HCT116 (cell line): ENCODE results near the gene INPP4A. TPM values are rescaled to one million over a fixed set of nuclear protein-coding genes. Genes with fewer than 3 reads are reported as not detected.

Source experiments
- ATAC-seq: fragments of 200-7000 bp; cut with Tn5 transposase; 2 replicates; pipeline ENCODE4 v1.9.1; 2020; ENCODE audit warnings: mild to moderate bottlenecking, moderate library complexity
- BruUV-seq: library from RNA; stranded (reverse); fragments of 400-500 nt; replicated peaks from 2 replicates; lab custom pipeline; 2021; lab: Mats Ljungman, UMichigan
- CTCF ChIA-PET: fragments of 300-600 bp; sonication (Branson Sonifier 250); formaldehyde crosslinking; loops from one replicate; lab custom pipeline; 2021; ENCODE audit warnings: antibody characterized with exemption; lab: Charles Lee
- POLR2A ChIA-PET: fragments of 300-600, 350-600 bp; sonication (Branson Sonifier 250); formaldehyde crosslinking; loops from one replicate; lab custom pipeline; 2021; ENCODE audit warnings: antibody characterized with exemption; lab: Charles Lee
- RAD21 ChIA-PET, 2 experiments: fragments of 300-600 bp; sonication (Branson Sonifier 250); formaldehyde crosslinking; loops; one replicate each; lab custom pipeline; 2023; ENCODE audit warnings: low total read pairs in 2 of 2; ENCODE audit not compliant: uncharacterized antibody in 2 of 2, unreplicated experiment in 2 of 2, low non-redundant PET in 1 of 2; lab: Charles Lee
- DNase-seq: peaks from one replicate; pipeline ENCODE4 v3.0.0-alpha.2; 2010; ENCODE audit warnings: low read depth, low spot score
- H2AFZ ChIP-seq: fragments of 200-600 bp; shearing (Covaris generic), sonication (generic); 2 replicates; pipeline ENCODE4 v1.6.1; 2017; ENCODE audit warnings: low read depth, mixed run types, mixed read lengths, antibody characterized with exemption, low read length; ENCODE audit not compliant: poor library complexity, severe bottlenecking
- H3K27ac ChIP-seq: 2 replicates; pipeline ENCODE4 v1.5.1; 2012; ENCODE audit warnings: low read depth, low read length
- H3K27me3 ChIP-seq: fragments of 200-600 bp; sonication (generic); 2 replicates; pipeline ENCODE4 v1.6.1; 2016; ENCODE audit warnings: mixed run types, low read length, mixed read lengths; ENCODE audit not compliant: insufficient read depth
- H3K36me3 ChIP-seq, 2 experiments: fragments of 200-500 bp in 1 of 2; fragments of 200-600 bp in 1 of 2; sonication (Bioruptor generic) in 1 of 2; sonication (generic) in 1 of 2; 2 replicates each; pipeline versions ENCODE4 v1.5.1 to v1.6.1; 2014 to 2016; ENCODE audit warnings: low read length in 2 of 2, inconsistent platforms in 1 of 2, mixed read lengths in 1 of 2, mixed run types in 1 of 2; ENCODE audit not compliant: insufficient read depth in 2 of 2, control insufficient read depth in 1 of 2
- H3K4me1 ChIP-seq, 2 experiments: fragments of 200-600 bp in 1 of 2; sonication (generic) in 1 of 2; 2 replicates each; pipeline versions ENCODE4 v1.5.1 to v1.6.1; 2012 to 2017; ENCODE audit warnings: low read length in 2 of 2, inconsistent platforms in 1 of 2, mild to moderate bottlenecking in 1 of 2, mixed read lengths in 1 of 2, mixed run types in 1 of 2, moderate library complexity in 1 of 2; ENCODE audit not compliant: insufficient read depth in 2 of 2, control insufficient read depth in 1 of 2
- H3K4me2 ChIP-seq: fragments of 200-600 bp; sonication (generic); 2 replicates; pipeline ENCODE4 v1.6.1; 2017; ENCODE audit warnings: mixed run types, low read length, mixed read lengths
- H3K4me3 ChIP-seq, 2 experiments: fragments of 200-600 bp in 1 of 2; sonication (generic) in 1 of 2; replicated peaks in 1 of 2; 2 replicates each; pipeline ENCODE4 v1.5.1; 2011 to 2016; ENCODE audit warnings: low read length in 2 of 2, control low read depth in 1 of 2, low read depth in 1 of 2, mild to moderate bottlenecking in 1 of 2, mixed read lengths in 1 of 2, mixed run types in 1 of 2
- H3K79me2 ChIP-seq: fragments of 200-600 bp; sonication (generic); 2 replicates; pipeline ENCODE4 v1.6.1; 2017; ENCODE audit warnings: mild to moderate bottlenecking, mixed run types, low read length, moderate library complexity, mixed read lengths; ENCODE audit not compliant: insufficient read depth
- H3K9ac ChIP-seq: fragments of 200-600 bp; sonication (generic); 2 replicates; pipeline ENCODE4 v1.6.1; 2016; ENCODE audit warnings: low read length, mixed read lengths
- H3K9me2 ChIP-seq: fragments of 200-600 bp; sonication (generic), shearing (Covaris generic); 2 replicates; pipeline ENCODE4 v1.6.1; 2017; ENCODE audit warnings: mixed run types, mild to moderate bottlenecking, moderate library complexity; ENCODE audit not compliant: insufficient read depth
- H3K9me3 ChIP-seq, 2 experiments: fragments of 200-500 bp in 1 of 2; fragments of 200-600 bp in 1 of 2; sonication (Bioruptor generic) in 1 of 2; sonication (generic) in 1 of 2; 2 replicates each; pipeline ENCODE4 v1.6.1; 2014 to 2017; ENCODE audit warnings: low read length in 2 of 2, mixed read lengths in 2 of 2, inconsistent platforms in 1 of 2, low read depth in 1 of 2, mild to moderate bottlenecking in 1 of 2, mixed run types in 1 of 2, moderate library complexity in 1 of 2; ENCODE audit not compliant: control insufficient read depth in 1 of 2, insufficient read depth in 1 of 2
- H4K20me1 ChIP-seq: fragments of 200-600 bp; sonication (generic), shearing (Covaris generic); 2 replicates; pipeline ENCODE4 v1.6.1; 2017; ENCODE audit warnings: mixed run types, mild to moderate bottlenecking, moderate library complexity; ENCODE audit not compliant: insufficient read depth
- ATF3 ChIP-seq: IDR thresholded peaks from 2 replicates; pipeline ENCODE4 v1.6.1; 2012
- CBX3 ChIP-seq: IDR thresholded peaks from 2 replicates; pipeline ENCODE4 v1.6.1; 2012; ENCODE audit warnings: low read depth
- CEBPB ChIP-seq: IDR thresholded peaks from 2 replicates; pipeline ENCODE4 v1.6.1; 2012; ENCODE audit warnings: low read depth
- FOSL1 ChIP-seq: IDR thresholded peaks from 2 replicates; pipeline ENCODE4 v1.6.1; 2012; ENCODE audit warnings: low read depth
- JUND ChIP-seq: IDR thresholded peaks from 2 replicates; pipeline ENCODE4 v1.6.1; 2012
- MAX ChIP-seq: IDR thresholded peaks from 2 replicates; pipeline ENCODE4 v1.6.1; 2012
- RAD21 ChIP-seq: IDR thresholded peaks from 2 replicates; pipeline ENCODE4 v1.6.1; 2012; ENCODE audit warnings: low read depth, mild to moderate bottlenecking
- REST ChIP-seq: IDR thresholded peaks from 2 replicates; pipeline ENCODE4 v1.6.1; 2012; ENCODE audit warnings: low read depth
- SIN3A ChIP-seq: IDR thresholded peaks from 2 replicates; pipeline ENCODE4 v1.6.1; 2012; ENCODE audit warnings: low read depth
- TCF7L2 ChIP-seq: IDR thresholded peaks from 2 replicates; pipeline ENCODE4 v1.7.0; 2011; ENCODE audit warnings: borderline replicate concordance, inconsistent platforms; ENCODE audit not compliant: insufficient read depth, insufficient read length; ENCODE audit errors: extremely low read depth
- intact Hi-C: fragments of 100-400 bp; cut with micrococcal nuclease; formaldehyde crosslinking; loops from 2 replicates; pipeline ENCODE4 v1.10.0; 2022
- total RNA-seq: library from RNA; stranded (reverse); gene quantifications from one replicate; pipeline ENCODE4 v1.2.1, GENCODE V29; 2021; ENCODE audit not compliant: unreplicated experiment

The INPP4A gene
- total RNA-seq, 1 experiment from 2014 or later, result 18.5 TPM

- TF ChIP-seq REST, result no peak
- TF ChIP-seq ATF3, result no peak
- no peak for TF ChIP-seq MAX
- TF ChIP-seq TCF7L2, result no peak
- no peak for TF ChIP-seq JUND
- TF ChIP-seq RAD21, result no peak
Measured at GRCh38 chr2:98617149-98617548, 172.5 kb downstream of the INPP4A start (continued).

- no peaks in the 10 kb centered on the region for H3K27me3 ChIP-seq
- RAD21 ChIA-PET, result no interaction called here
- no peaks in the 10 kb centered on the region for H3K9me2 ChIP-seq
- H3K27ac ChIP-seq, result no peak overlapping the region
- CTCF ChIA-PET, result no interaction called here
- H3K9me3 ChIP-seq, result no peaks in the 10 kb centered on the region
- H3K79me2 ChIP-seq, result no peaks in the 10 kb centered on the region
- ATAC-seq (no peak), DNase-seq (no peak)
- intact Hi-C loops, result no loop called here
- no peak overlapping the region for H3K4me3 ChIP-seq
- BruUV-seq, result no TSS peak
- no peaks in the 10 kb centered on the region for H3K4me1 ChIP-seq
- H2AFZ ChIP-seq, result no peak overlapping the region
- POLR2A ChIA-PET, result no interaction called here
- H3K36me3 ChIP-seq, result no peaks in the 10 kb centered on the region
- no peak for TF ChIP-seq CEBPB
- TF ChIP-seq SIN3A, result no peak
- no peak for TF ChIP-seq CBX3
- TF ChIP-seq FOSL1, result no peak
- no peaks in the 10 kb centered on the region for H4K20me1 ChIP-seq
- no peak overlapping the region for H3K9ac ChIP-seq
- H3K4me2 ChIP-seq, result no peak overlapping the region
Measured at GRCh38 chr2:98623657-98624056, 179.0 kb downstream of the INPP4A start.
